DOHH2 (cell line): Measurements from ENCODE around the gene PLSCR2.

Experiments used
- H3F3A ChIP-seq: fragments of 200-600 bp; sonication (generic), shearing (Covaris generic); 2 replicates; pipeline ENCODE4 v1.6.0; 2016; ENCODE audit warnings: antibody characterized with exemption, mild to moderate bottlenecking; ENCODE audit not compliant: control insufficient read depth, insufficient read depth
- H3K27ac ChIP-seq: fragments of 200-600 bp; sonication (generic); 2 replicates; pipeline ENCODE4 v1.5.1; 2014; ENCODE audit warnings: low read depth, mild to moderate bottlenecking, low read length, moderate library complexity
- H3K27me3 ChIP-seq: fragments of 200-600 bp; sonication (generic); 2 replicates; pipeline ENCODE4 v1.6.1; 2014; ENCODE audit warnings: mild to moderate bottlenecking, low read length, mixed read lengths; ENCODE audit not compliant: control insufficient read depth
- H3K36me3 ChIP-seq: fragments of 200-600 bp; sonication (generic); 2 replicates; pipeline ENCODE4 v1.6.1; 2014; ENCODE audit warnings: mild to moderate bottlenecking, low read length, moderate library complexity, mixed read lengths; ENCODE audit not compliant: control insufficient read depth
- H3K4me1 ChIP-seq: fragments of 200-600 bp; sonication (generic); 2 replicates; pipeline ENCODE4 v1.6.1; 2014; ENCODE audit warnings: mild to moderate bottlenecking, low read length, mixed read lengths; ENCODE audit not compliant: control insufficient read depth
- H3K4me2 ChIP-seq: fragments of 200-600 bp; sonication (generic); 2 replicates; pipeline ENCODE4 v1.6.0; 2014; ENCODE audit warnings: mild to moderate bottlenecking, low read length, moderate library complexity
- H3K4me3 ChIP-seq: fragments of 200-600 bp; sonication (generic); 2 replicates; pipeline ENCODE4 v1.5.1; 2014; ENCODE audit warnings: mild to moderate bottlenecking, low read length, mixed read lengths
- H3K79me2 ChIP-seq: fragments of 200-600 bp; sonication (generic); 2 replicates; pipeline ENCODE4 v1.6.1; 2014; ENCODE audit warnings: mild to moderate bottlenecking, low read length, mixed read lengths; ENCODE audit not compliant: control insufficient read depth
- H3K9me2 ChIP-seq: fragments of 200-600 bp; sonication (generic); replicated peaks from 2 replicates; pipeline ENCODE4 v1.6.1; 2014; ENCODE audit warnings: mild to moderate bottlenecking, low read length, mixed read lengths; ENCODE audit not compliant: control insufficient read depth
- H3K9me3 ChIP-seq: fragments of 200-600 bp; sonication (generic); 2 replicates; pipeline ENCODE4 v1.6.1; 2014; ENCODE audit warnings: antibody characterized with exemption, low read length, mixed read lengths; ENCODE audit not compliant: control insufficient read depth, insufficient read depth
- H4K20me1 ChIP-seq: fragments of 200-600 bp; sonication (generic); 2 replicates; pipeline ENCODE4 v1.6.0; 2014; ENCODE audit warnings: low read depth, mild to moderate bottlenecking, antibody characterized with exemption, low read length, moderate library complexity; ENCODE audit not compliant: control insufficient read depth, insufficient read depth
- CTCF ChIP-seq: fragments of 200-600 bp; sonication (generic); IDR thresholded peaks from one replicate; pipeline ENCODE4 v1.5.1; 2014; ENCODE audit warnings: antibody characterized with exemption, mild to moderate bottlenecking, low read depth, low read length; ENCODE audit not compliant: poor library complexity, severe bottlenecking
- EZH2phosphoT487 ChIP-seq: fragments of 200-600 bp; sonication (generic); IDR thresholded peaks from 2 replicates; pipeline ENCODE4 v1.6.1; 2017; ENCODE audit warnings: borderline replicate concordance, mild to moderate bottlenecking, antibody characterized with exemption, low read length, moderate library complexity, mixed read lengths

Gene PLSCR2

DNA sequence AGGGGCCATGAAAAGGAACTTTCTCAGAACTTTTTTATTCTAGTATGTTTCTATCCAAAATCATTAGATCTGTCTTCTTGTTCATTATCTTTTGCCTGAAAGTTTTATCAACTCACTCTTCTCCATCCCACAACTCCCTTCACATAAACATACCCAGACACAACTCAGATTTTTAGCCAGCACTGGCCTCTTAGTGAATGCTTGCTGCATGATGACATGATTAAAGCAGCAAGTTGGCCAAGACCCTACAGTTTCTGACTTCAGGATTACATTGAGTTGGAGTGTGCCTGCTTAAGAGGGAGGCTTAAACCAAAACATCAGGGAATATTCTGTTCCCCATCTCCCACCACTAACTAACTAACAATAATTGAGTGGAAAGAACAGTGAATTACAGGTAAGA lies 38.1 kb downstream of the PLSCR2 start:
- Histone ChIP-seq H3F3A (no peaks in the 10 kb centered on the region), H3K4me2 (no peak overlapping the region), H3K4me3 (no peak overlapping the region), H3K79me2 (no peaks in the 10 kb centered on the region), H3K27ac (no peak overlapping the region), H3K9me3 (no peaks in the 10 kb centered on the region), H3K4me1 (no peaks in the 10 kb centered on the region), H3K27me3 (no peaks in the 10 kb centered on the region), H4K20me1 (no peaks in the 10 kb centered on the region), H3K36me3 (no peaks in the 10 kb centered on the region), H3K9me2 (no peaks in the 10 kb centered on the region)
- TF ChIP-seq EZH2phosphoT487 = no peak
- TF ChIP-seq CTCF = no peak

DNA sequence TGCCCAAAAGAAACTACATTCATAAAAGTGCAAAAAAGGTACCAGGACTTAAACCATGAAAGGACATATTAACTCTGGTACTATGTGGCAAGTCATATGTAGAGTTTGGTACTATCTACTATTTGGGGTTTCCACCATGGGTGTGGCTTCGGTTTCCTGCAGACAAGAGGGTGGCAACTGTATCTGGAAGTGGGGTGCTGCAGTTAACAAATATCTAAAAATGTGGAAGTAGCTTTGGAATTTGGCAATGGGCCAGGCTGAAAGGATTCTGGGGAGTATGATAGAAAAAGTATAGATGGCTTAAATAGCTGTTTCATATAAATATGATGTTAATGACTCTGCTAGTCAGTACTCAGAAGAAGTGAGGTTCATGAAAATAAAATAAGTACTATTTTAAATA lies 44.0 kb downstream of the PLSCR2 start:
- Histone ChIP-seq H3K9me3 (no peaks in the 10 kb centered on the region), H3K4me3 (no peak overlapping the region), H3K27ac (no peak overlapping the region), H3K36me3 (no peaks in the 10 kb centered on the region), H3F3A (no peaks in the 10 kb centered on the region), H3K79me2 (no peaks in the 10 kb centered on the region), H3K4me1 (no peaks in the 10 kb centered on the region), H3K27me3 (no peaks in the 10 kb centered on the region), H3K9me2 (no peaks in the 10 kb centered on the region), H4K20me1 (no peaks in the 10 kb centered on the region), H3K4me2 (no peak overlapping the region)
- TF ChIP-seq EZH2phosphoT487 (no peak), CTCF (no peak)

DNA sequence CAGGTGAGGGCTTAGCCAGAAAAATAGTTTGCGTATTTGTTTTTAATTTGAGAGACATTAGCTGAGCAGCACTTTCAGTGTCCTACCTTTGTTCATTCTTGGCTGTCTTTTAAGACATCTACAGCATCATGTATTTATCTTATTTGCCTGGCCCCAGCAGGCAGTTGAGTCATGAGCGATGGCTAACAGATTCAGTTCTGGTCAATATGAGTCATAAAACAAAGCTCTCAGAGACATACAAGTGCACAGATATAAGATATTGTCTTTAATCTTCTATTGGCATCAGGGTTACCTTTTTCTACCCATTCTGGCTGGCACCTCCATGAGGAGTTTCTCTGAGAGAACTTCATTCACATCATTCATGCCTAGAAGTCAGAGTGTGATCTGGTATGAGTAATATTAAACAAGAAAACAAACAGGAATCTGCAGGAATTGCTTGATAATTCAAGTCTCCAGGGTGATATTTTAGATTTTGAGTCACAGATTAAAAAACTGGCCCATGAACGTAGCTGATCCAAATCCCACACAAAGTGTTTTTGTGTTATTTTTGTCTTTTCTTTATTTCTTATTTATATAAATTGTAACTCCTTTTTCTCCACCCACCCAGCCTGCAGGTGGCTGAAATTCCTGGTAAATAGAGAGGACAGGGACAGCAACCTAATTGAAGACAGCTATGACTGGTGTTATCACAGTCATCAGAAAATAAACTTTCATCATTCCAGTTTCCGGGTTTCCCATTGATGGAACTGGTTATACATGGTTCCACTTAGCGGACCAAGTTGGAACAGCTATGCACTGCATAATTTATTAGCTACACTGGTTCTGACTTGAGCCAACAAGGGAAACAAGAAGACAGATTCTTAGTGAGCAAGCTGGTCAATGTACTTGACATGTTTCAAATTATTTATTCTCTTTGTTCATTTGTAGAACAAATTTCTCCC lies 47.3 kb downstream of the PLSCR2 start:
- Histone ChIP-seq H3K4me3 (no peak overlapping the region), H3K4me1 (no peaks in the 10 kb centered on the region), H3K9me2 (no peaks in the 10 kb centered on the region), H3K9me3 (no peaks in the 10 kb centered on the region), H3K79me2 (no peaks in the 10 kb centered on the region), H3K27me3 (no peaks in the 10 kb centered on the region), H3K4me2 (no peak overlapping the region), H4K20me1 (no peaks in the 10 kb centered on the region), H3K27ac (no peak overlapping the region), H3F3A (no peaks in the 10 kb centered on the region), H3K36me3 (no peaks in the 10 kb centered on the region)
- TF ChIP-seq EZH2phosphoT487 (no peak), CTCF (no peak)
